ENCODE data around the gene TMEM263. TPM values are rescaled to one million over a fixed set of nuclear protein-coding genes. Genes with fewer than 3 reads are reported as not detected.

The TMEM263 gene
- total and polyA plus RNA-seq, 2 experiments from 2014 or later, result 7.1 to 10.4 TPM

GRCh38 chr12:106953352-106954250 lies 2.1 kb upstream of the TMEM263 start (continued):
- no peak for TF ChIP-seq REST (IDR thresholded peaks at IDR 0.05; ENCODE audit: unreplicated experiment)
- TF ChIP-seq ZNF114 (CRISPR knock-in tag; IDR thresholded peaks at IDR 0.05), result no peak
- TF ChIP-seq NANOG (IDR thresholded peaks at IDR 0.05; ENCODE audit: borderline replicate concordance), result no peak
- TF ChIP-seq ETS1 (IDR thresholded peaks at IDR 0.05), result no peak
- TF ChIP-seq POLR2AphosphoS5 (IDR thresholded peaks at IDR 0.05; ENCODE audit: low read depth), result no peak
- no peak for TF ChIP-seq ZNF331 (CRISPR knock-in tag; IDR thresholded peaks at IDR 0.05; ENCODE audit: low read depth)
- TF ChIP-seq EZH2phosphoT487 (IDR thresholded peaks at IDR 0.05; ENCODE audit: unreplicated experiment), result no peak
- TF ChIP-seq CREB1 (CRISPR knock-in tag; IDR thresholded peaks at IDR 0.05; ENCODE audit: low read depth), result no peak

GRCh38 chr12:106954462-106955376 lies 988 bp upstream of the TMEM263 start:
- peak; percentile 1 for ATAC-seq
- TF ChIP-seq ZNF462 (CRISPR knock-in tag; IDR thresholded peaks at IDR 0.05) (no peak), EZH2phosphoT487 (IDR thresholded peaks at IDR 0.05; ENCODE audit: unreplicated experiment) (no peak), ZNF331 (CRISPR knock-in tag; IDR thresholded peaks at IDR 0.05; ENCODE audit: low read depth) (no peak), STAT1 (IDR thresholded peaks at IDR 0.05; ENCODE audit: unreplicated experiment) (no peak), JUNB (IDR thresholded peaks at IDR 0.05; ENCODE audit: unreplicated experiment) (no peak)

More at GRCh38 chr12:106954462-106955376, 988 bp upstream of the TMEM263 start:
- Histone ChIP-seq H3F3A (replicated peaks; ENCODE audit: low read depth) (0 out of 2 replicates have a peak, but pooled peaks cover 12% of the 10 kb centered on the region), H2AFZ (peak overlapping the region; percentile 92), H3K4me1 (ENCODE audit: insufficient read depth) (peaks cover 10% of the 10 kb centered on the region; the same call in 1 of the 2 replicates), H3K9me2 (ENCODE audit: insufficient read depth) (0 out of 2 replicates have a peak, but pooled peaks cover 2% of the 10 kb centered on the region), H3K27me3 (ENCODE audit: insufficient read depth) (peaks cover 19% of the 10 kb centered on the region), H4K20me1 (replicated peaks; ENCODE audit: insufficient read depth) (no peaks in the 10 kb centered on the region; the same call in 1 of the 2 replicates), H3K4me2 (peak overlapping the region; percentile 88), H3K4me3 (peak overlapping the region; percentile 97), H3K36me3 (ENCODE audit: insufficient read depth) (no peaks in the 10 kb centered on the region), H3K79me2 (replicated peaks; ENCODE audit: insufficient read depth) (peaks cover 26% of the 10 kb centered on the region), H3K27ac (ENCODE audit: low read depth) (no peak overlapping the region)
- no peaks in the 10 kb centered on the region for H3K36me3 Mint-ChIP-seq (ENCODE audit: low read depth)
- no peak overlapping the region for H3K27ac Mint-ChIP-seq
- DNase-seq (ENCODE audit: low spot score), result peak; percentile 27
- peak overlapping the region; percentile 95 for H3K4me3 Mint-ChIP-seq
- H3K4me1 Mint-ChIP-seq, result no peaks in the 10 kb centered on the region; the same call in 1 of the 3 replicates
- peaks cover 11% of the 10 kb centered on the region for H3K27me3 Mint-ChIP-seq (ENCODE audit: insufficient read depth, low read depth, poor library complexity)
- peaks cover 3% of the 10 kb centered on the region; the same call in 1 of the 3 replicates for H3K9me3 Mint-ChIP-seq

Measured in GM23338 (cell line).